Measurements from ENCODE around the gene CCDC69.
"Not testable (repeated sequence)": the region's sequence is repeated elsewhere in the genome, so short reads cannot be mapped to it uniquely, and the experiment has no call there.

CCDC69 gene

DNA sequence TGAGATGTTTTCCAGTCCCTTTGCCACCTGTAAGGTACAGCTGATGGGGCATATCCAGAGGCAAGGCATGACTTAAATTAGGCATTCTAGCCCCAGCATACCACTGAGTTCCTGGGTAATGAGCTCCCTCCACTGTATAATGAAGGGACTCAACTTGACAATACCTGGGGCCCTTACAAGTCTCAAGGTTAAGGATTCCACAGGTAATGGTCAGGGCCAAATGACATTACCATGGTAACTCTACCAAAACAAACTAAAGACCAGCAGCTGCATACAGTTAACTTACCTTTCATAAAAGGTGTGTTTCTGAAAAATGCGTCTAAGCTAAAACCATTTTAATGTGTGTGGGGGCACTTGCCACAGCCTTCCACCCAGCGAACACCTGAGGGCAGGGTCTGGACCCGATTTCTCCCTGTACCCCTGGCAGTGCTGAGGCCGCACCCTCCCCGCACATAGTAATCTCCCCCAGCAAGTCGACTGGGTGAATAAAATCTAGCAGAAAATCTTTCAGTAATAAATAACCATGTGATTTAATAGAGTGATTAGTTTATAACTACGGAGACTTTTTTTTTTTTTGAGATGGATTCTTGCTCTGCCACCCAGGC lies 24.2 kb downstream of the CCDC69 start:
- no peak for DNase-seq (ENCODE audit: low read depth, low spot score)
- in situ Hi-C loops (cut with HindIII; ENCODE audit: low sequenced_read_pairs) = no loop called here
- TF ChIP-seq, protein P1, sequence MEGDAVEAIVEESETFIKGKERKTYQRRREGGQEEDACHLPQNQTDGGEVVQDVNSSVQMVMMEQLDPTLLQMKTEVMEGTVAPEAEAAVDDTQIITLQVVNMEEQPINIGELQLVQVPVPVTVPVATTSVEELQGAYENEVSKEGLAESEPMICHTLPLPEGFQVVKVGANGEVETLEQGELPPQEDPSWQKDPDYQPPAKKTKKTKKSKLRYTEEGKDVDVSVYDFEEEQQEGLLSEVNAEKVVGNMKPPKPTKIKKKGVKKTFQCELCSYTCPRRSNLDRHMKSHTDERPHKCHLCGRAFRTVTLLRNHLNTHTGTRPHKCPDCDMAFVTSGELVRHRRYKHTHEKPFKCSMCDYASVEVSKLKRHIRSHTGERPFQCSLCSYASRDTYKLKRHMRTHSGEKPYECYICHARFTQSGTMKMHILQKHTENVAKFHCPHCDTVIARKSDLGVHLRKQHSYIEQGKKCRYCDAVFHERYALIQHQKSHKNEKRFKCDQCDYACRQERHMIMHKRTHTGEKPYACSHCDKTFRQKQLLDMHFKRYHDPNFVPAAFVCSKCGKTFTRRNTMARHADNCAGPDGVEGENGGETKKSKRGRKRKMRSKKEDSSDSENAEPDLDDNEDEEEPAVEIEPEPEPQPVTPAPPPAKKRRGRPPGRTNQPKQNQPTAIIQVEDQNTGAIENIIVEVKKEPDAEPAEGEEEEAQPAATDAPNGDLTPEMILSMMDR (IDR thresholded peaks at IDR 0.05; ENCODE audit: low read depth, low read length) = no peak
- no peak overlapping the region for H3K4me3 ChIP-seq (ENCODE audit: low read depth, low read length)

DNA sequence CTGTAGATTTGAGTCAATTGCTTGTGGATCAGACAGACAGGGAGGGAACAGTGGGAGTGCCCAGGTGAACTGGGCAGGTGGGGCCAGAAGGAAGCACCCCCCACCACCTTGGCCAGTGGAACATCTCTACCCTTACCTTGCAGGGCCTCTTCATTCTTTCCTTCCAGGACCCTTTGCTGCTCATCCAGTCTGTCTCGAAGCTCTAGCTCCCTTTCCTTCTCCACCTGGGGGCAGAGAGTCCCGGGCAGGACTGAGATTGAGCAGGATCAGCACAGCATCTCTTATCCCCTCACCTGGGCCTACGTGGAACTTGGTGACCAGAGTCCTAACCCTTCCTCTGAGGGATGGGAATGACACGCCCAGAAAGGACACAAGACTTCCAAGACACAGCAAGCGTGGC lies 25.0 kb downstream of the CCDC69 start:
- TF ChIP-seq, protein P1 (IDR thresholded peaks at IDR 0.05; ENCODE audit: low read depth, low read length) = no peak
- in situ Hi-C loops (cut with HindIII; ENCODE audit: low sequenced_read_pairs) = no loop called here

DNA sequence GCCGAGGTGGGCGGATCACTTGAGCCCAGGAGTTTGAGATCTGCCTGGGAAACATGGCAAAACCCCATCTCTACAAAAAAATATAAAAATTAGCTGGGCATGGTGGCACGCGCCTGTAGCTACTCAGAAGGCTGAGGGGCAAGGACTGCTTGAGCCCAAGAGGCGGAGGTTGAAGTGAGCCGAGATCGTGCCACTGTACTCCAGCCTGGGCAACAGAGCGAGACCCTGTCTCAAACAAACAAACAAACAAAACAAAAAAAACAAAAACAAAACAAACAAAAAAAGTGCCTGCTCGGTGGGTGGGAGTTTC lies 26.6 kb downstream of the CCDC69 start:
- DNase-seq (ENCODE audit: low read depth, low spot score); H3K4me3 ChIP-seq (ENCODE audit: low read depth, low read length); in situ Hi-C loops (cut with HindIII; ENCODE audit: low sequenced_read_pairs): not testable (repeated sequence)

More for the DNA sequence above, 25.0 kb downstream of the CCDC69 start:
- H3K4me3 ChIP-seq (ENCODE audit: low read depth, low read length) = no peak overlapping the region
- DNase-seq (ENCODE audit: low read depth, low spot score) = no peak

DNA sequence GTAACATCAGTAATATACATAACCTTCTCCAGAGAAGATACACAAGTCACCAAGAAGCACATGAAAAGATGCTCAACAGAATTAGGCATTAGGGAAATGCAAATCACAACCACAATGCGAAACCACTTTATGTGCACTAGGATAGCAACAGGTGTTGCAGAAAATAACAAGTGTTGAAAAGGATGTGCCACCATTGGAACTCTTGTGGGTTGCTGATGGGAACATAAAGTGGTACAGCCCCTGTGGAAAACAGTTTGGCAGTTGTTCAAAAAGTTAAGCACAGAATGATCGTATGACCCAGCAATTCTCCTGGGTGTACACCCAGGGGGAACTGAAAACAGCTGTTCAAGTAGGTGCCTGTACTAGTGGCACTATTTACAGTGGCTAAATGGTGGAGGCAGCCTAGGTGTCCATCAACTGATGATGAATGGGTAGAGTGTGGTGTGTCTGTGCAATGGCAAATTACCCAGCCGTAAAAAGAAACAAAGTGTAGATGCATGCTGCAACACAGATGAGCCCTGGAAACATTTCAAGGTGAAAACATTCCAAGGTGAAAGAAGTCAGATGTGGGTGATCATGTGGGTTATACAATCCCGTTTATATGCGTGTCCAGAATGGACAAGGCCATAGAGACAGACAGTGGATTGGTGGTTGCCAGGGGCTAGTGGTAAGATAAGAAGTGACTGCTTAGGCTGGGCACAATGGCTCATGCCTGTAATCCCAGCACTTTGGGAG lies 27.2 kb downstream of the CCDC69 start:
- TF ChIP-seq, protein P1 (IDR thresholded peaks at IDR 0.05; ENCODE audit: low read depth, low read length) = no peak
- DNase-seq (ENCODE audit: low read depth, low spot score) = no peak
- in situ Hi-C loops (cut with HindIII; ENCODE audit: low sequenced_read_pairs) = no loop called here
- no peak overlapping the region for H3K4me3 ChIP-seq (ENCODE audit: low read depth, low read length)

DNA sequence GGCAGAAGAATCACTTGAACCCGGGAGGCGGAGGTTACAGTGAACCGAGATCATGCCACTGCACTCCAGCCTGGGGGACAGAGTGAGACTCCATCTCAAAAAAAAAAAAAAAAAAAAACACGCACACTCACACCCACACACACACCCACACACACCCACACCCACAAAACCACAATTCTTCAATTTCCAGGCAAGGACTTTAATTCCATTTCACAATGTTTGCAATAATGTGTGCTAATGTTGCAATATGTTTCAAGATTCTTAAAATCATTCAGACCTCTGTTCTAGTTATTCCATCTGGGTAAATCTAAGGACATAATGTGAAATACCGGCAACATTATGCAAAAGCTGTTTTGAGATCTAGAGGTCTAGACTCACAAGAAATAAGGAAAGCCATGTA lies 28.3 kb downstream of the CCDC69 start:
- H3K4me3 ChIP-seq (ENCODE audit: low read depth, low read length) = no peak overlapping the region
- TF ChIP-seq, protein P1 (IDR thresholded peaks at IDR 0.05; ENCODE audit: low read depth, low read length) = no peak
- no peak for DNase-seq (ENCODE audit: low read depth, low spot score)
- in situ Hi-C loops (cut with HindIII; ENCODE audit: low sequenced_read_pairs) = no loop called here

DNA sequence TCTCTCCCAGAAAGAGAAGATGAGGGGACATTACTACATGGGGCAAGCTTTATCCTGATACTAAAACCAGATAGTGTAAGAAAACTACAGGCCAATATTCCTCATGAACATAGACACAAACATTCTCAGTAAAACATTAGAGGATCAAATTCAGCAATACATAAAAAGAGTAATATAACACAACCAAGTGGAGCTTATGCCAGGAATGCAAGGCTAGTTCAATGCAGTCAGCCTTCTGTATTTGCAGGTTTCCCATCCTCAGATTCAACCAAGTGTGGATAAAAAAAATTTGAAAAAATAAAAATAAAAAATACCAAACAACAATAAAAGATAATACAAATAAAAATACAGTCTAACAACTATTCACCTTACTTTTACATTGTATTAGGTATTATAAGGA lies 31.3 kb downstream of the CCDC69 start:
- TF ChIP-seq, protein P1 (IDR thresholded peaks at IDR 0.05; ENCODE audit: low read depth, low read length) = no peak
- DNase-seq (ENCODE audit: low read depth, low spot score) = no peak
- in situ Hi-C loops (cut with HindIII; ENCODE audit: low sequenced_read_pairs) = no loop called here
- no peak overlapping the region for H3K4me3 ChIP-seq (ENCODE audit: low read depth, low read length)

DNA sequence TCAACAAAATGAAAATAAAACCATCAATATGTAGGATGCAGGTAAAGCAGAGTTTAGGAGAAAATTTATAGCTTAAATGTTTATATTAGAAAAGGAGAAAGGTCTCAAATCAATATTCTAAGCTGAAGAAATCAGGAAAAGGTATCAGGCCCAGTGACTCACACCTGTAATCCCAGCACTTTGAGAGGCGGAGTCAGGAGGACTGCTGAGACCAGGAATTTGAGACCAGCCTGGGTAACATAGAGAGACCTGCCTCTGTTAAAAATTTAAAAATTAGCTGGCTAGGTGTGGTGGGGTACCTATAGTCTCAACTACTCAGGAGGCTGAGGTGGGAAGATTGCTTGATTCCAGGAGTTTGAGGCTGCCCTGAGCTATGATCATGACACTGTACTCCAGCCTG lies 32.2 kb downstream of the CCDC69 start:
- in situ Hi-C loops (cut with HindIII; ENCODE audit: low sequenced_read_pairs) = no loop called here
- DNase-seq (ENCODE audit: low read depth, low spot score) = no peak
- TF ChIP-seq, protein P1 (IDR thresholded peaks at IDR 0.05; ENCODE audit: low read depth, low read length) = no peak
- no peak overlapping the region for H3K4me3 ChIP-seq (ENCODE audit: low read depth, low read length)
